ENCODE data around the gene FAM120AOS. TPM values are rescaled to one million over a fixed set of nuclear protein-coding genes. Genes with fewer than 3 reads are reported as not detected.

Gene FAM120AOS
- total and polyA plus RNA-seq, 12 donors: 21.1 to 39.9 (median 31.5) TPM

- WGBS, 2 donors: 93 to 96% methylated on average over 3 of the region's 3 CpGs
- Histone ChIP-seq H3K4me1 (no peaks in the 10 kb centered on the region), H3K4me3 (no peak overlapping the region), H3K27me3 (no peaks in the 10 kb centered on the region), H3K27ac (no peak overlapping the region), H3K9me3 (no peaks in the 10 kb centered on the region), H3K36me3 (no peaks in the 10 kb centered on the region)
- TF ChIP-seq CTCF (IDR thresholded peaks at IDR 0.05): no peak
- intact Hi-C loops (cut with DNase I): no loop called here
- DNase-seq (no peak), ATAC-seq (no peak)
Observed at GRCh38 chr9:93434056-93434455, 19.3 kb downstream of the FAM120AOS start.

DNA sequence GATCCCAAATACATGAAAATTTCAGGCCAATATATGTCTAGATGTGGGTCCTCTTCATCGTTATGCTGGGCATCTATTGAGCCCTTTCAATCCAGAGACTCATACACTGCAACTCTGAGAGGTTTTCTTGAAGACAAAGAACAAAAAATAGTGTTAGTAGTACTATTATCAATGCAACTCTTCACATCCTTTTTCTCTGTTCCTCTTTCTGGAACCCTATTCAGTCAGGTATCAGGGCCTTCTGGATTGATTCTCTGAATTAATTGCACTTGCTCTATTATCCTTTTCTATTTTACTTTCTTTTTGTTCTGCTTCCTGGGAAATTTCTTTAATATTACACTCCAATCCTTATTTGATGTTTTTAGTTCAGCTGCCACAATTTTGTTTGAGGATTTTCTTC is 20.4 kb downstream of the FAM120AOS start:
- Histone ChIP-seq H3K27ac (no peak overlapping the region), H3K9me3 (no peaks in the 10 kb centered on the region), H3K4me1 (no peaks in the 10 kb centered on the region), H3K27me3 (no peaks in the 10 kb centered on the region), H3K4me3 (no peak overlapping the region), H3K36me3 (no peaks in the 10 kb centered on the region)
- intact Hi-C loops (cut with DNase I): no loop called here
- WGBS, 2 donors: 95 to 97% methylated on average over 1 of the region's 1 CpG
- no peak for ATAC-seq
- TF ChIP-seq CTCF (IDR thresholded peaks at IDR 0.05): no peak
- DNase-seq: no peak

- H3K9me3 ChIP-seq: no peaks in the 10 kb centered on the region
- TF ChIP-seq CTCF (IDR thresholded peaks at IDR 0.05): no peak
- no peaks in the 10 kb centered on the region for H3K36me3 ChIP-seq
- no peak for ATAC-seq
- H3K4me1 ChIP-seq: no peaks in the 10 kb centered on the region
- H3K27me3 ChIP-seq: no peaks in the 10 kb centered on the region
- 46 to 56% methylated on average over 5 of the region's 5 CpGs for WGBS, 2 donors
- no peak overlapping the region for H3K27ac ChIP-seq
- DNase-seq: no peak
- intact Hi-C loops (cut with DNase I): no loop called here
- H3K4me3 ChIP-seq: no peak overlapping the region
Observed at GRCh38 chr9:93431539-93432105, 21.8 kb downstream of the FAM120AOS start.

- DNase-seq (no peak), ATAC-seq (no peak)
- no peak overlapping the region for H3K4me3 ChIP-seq
- no peaks in the 10 kb centered on the region for H3K36me3 ChIP-seq
- peak in 2 of 9 donors; percentile 15 to 29 for TF ChIP-seq CTCF (IDR thresholded peaks at IDR 0.05)
- no peaks in the 10 kb centered on the region for H3K27me3 ChIP-seq
- 64 to 85% methylated on average over 5 of the region's 5 CpGs for WGBS, 2 donors
- no peaks in the 10 kb centered on the region for H3K4me1 ChIP-seq
- H3K9me3 ChIP-seq: peaks cover 0 to 18% (median 0%) of the 10 kb centered on the region in 11 donors
- intact Hi-C loops (cut with DNase I): no loop called here
- no peak overlapping the region for H3K27ac ChIP-seq
Observed at GRCh38 chr9:93427655-93428379, 25.6 kb downstream of the FAM120AOS start.
